ENCODE data around the gene MYO15A.

Gene MYO15A

DNA sequence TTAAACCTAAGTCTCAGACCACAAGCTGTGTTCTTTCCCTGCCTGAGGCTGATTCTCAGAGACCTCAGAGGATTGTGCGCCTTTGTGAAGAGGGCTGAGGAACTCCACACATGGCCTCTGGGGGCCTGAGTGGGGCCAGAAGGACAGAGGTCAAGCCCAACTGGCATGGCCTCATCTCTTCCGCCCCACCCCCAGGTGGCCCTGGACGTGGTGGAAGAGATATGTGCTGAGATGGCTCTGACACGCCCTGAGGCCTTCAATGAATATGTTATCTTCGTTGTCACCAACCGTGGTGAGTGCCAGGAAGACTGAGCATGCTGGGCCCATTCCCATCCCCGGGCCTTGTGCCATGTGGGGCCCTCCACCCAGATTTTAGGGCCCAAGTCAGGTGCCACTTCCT is 55.0 kb downstream of the MYO15A start:
- Histone ChIP-seq H3K27ac (ENCODE audit: poor library complexity, severe bottlenecking) (no peak overlapping the region), H3K27me3 (ENCODE audit: insufficient read depth, poor library complexity, severe bottlenecking) (no peaks in the 10 kb centered on the region), H3K4me1 (ENCODE audit: insufficient read depth, poor library complexity, severe bottlenecking) (no peaks in the 10 kb centered on the region), H3K36me3 (ENCODE audit: low read depth) (no peaks in the 10 kb centered on the region), H3K4me3 (ENCODE audit: severe bottlenecking) (no peak overlapping the region), H3K9me3 (ENCODE audit: severe bottlenecking) (no peaks in the 10 kb centered on the region)
- TF ChIP-seq, protein P1, sequence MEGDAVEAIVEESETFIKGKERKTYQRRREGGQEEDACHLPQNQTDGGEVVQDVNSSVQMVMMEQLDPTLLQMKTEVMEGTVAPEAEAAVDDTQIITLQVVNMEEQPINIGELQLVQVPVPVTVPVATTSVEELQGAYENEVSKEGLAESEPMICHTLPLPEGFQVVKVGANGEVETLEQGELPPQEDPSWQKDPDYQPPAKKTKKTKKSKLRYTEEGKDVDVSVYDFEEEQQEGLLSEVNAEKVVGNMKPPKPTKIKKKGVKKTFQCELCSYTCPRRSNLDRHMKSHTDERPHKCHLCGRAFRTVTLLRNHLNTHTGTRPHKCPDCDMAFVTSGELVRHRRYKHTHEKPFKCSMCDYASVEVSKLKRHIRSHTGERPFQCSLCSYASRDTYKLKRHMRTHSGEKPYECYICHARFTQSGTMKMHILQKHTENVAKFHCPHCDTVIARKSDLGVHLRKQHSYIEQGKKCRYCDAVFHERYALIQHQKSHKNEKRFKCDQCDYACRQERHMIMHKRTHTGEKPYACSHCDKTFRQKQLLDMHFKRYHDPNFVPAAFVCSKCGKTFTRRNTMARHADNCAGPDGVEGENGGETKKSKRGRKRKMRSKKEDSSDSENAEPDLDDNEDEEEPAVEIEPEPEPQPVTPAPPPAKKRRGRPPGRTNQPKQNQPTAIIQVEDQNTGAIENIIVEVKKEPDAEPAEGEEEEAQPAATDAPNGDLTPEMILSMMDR (IDR thresholded peaks at IDR 0.05; ENCODE audit: poor library complexity, severe bottlenecking), result no peak
- DNase-seq (ENCODE audit: low spot score), result no peak
- no peak for ATAC-seq (ENCODE audit: low read depth)

DNA sequence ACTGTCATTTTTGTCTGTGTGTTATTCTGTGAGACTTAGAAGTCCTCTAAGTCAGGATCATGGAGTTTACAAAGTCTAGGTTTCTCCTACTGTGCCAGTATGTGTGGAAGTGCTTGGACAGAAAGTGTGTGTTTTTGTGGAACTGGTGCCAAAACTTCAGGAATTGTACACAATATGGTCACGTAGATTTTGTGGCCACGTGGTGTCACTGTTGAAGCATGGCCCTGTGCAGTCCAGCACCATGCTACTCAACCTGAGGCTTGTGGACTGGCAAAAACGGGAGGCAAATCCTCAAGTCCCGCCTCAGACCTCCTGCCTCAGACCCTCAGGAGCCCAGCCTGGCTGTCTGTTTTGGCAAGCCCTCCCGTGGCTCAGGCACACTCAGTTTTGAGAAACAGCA is 58.3 kb downstream of the MYO15A start:
- H3K27ac ChIP-seq (ENCODE audit: poor library complexity, severe bottlenecking), result no peak overlapping the region
- H3K36me3 ChIP-seq (ENCODE audit: low read depth), result no peaks in the 10 kb centered on the region
- TF ChIP-seq, protein P1 (IDR thresholded peaks at IDR 0.05; ENCODE audit: poor library complexity, severe bottlenecking), result peak; percentile 23
- H3K27me3 ChIP-seq (ENCODE audit: insufficient read depth, poor library complexity, severe bottlenecking), result no peaks in the 10 kb centered on the region
- H3K4me1 ChIP-seq (ENCODE audit: insufficient read depth, poor library complexity, severe bottlenecking), result no peaks in the 10 kb centered on the region
- H3K4me3 ChIP-seq (ENCODE audit: severe bottlenecking), result no peak overlapping the region
- DNase-seq (ENCODE audit: low spot score) (no peak), ATAC-seq (ENCODE audit: low read depth) (0 out of 3 replicates have a peak, but pooled peaks have one; percentile 34)
- no peaks in the 10 kb centered on the region for H3K9me3 ChIP-seq (ENCODE audit: severe bottlenecking)

DNA sequence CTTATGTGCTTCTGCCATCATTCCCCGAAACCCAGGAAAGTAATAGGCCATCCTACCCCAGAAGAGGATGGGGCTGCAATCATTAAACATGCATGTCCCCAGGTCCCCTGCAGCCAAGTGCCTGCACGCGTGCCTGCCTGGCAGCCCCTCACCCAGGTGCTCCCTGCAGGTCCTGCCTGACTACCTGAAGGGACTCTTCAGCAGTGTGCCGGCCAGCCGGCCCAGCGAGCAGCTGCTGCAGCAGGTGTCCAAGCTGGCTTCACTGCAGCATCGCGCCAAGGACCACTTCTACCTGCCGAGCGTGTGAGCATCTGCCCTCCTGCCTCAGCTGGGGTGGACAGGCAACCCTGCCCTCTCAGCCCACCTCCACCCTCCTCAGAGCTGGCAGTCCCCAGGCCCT is 58.9 kb downstream of the MYO15A start:
- DNase-seq (ENCODE audit: low spot score) (no peak), ATAC-seq (ENCODE audit: low read depth) (no peak)
- TF ChIP-seq, protein P1 (IDR thresholded peaks at IDR 0.05; ENCODE audit: poor library complexity, severe bottlenecking), result no peak

GRCh38 chr17:18172531-18173278 is 64.1 kb downstream of the MYO15A start:
- Histone ChIP-seq H3K27me3 (ENCODE audit: insufficient read depth, poor library complexity, severe bottlenecking) (no peaks in the 10 kb centered on the region), H3K4me3 (ENCODE audit: severe bottlenecking) (no peak overlapping the region), H3K27ac (ENCODE audit: poor library complexity, severe bottlenecking) (no peak overlapping the region), H3K9me3 (ENCODE audit: severe bottlenecking) (no peaks in the 10 kb centered on the region), H3K4me1 (ENCODE audit: insufficient read depth, poor library complexity, severe bottlenecking) (no peaks in the 10 kb centered on the region), H3K36me3 (ENCODE audit: low read depth) (no peaks in the 10 kb centered on the region)
- TF ChIP-seq, protein P1 (IDR thresholded peaks at IDR 0.05; ENCODE audit: poor library complexity, severe bottlenecking), result no peak
- DNase-seq (ENCODE audit: low spot score) (no peak), ATAC-seq (ENCODE audit: low read depth) (no peak)

More for the DNA sequence above, 58.9 kb downstream of the MYO15A start:
- Histone ChIP-seq H3K36me3 (ENCODE audit: low read depth) (no peaks in the 10 kb centered on the region), H3K4me3 (ENCODE audit: severe bottlenecking) (no peak overlapping the region), H3K9me3 (ENCODE audit: severe bottlenecking) (no peaks in the 10 kb centered on the region), H3K27me3 (ENCODE audit: insufficient read depth, poor library complexity, severe bottlenecking) (no peaks in the 10 kb centered on the region), H3K27ac (ENCODE audit: poor library complexity, severe bottlenecking) (no peak overlapping the region), H3K4me1 (ENCODE audit: insufficient read depth, poor library complexity, severe bottlenecking) (no peaks in the 10 kb centered on the region)

DNA sequence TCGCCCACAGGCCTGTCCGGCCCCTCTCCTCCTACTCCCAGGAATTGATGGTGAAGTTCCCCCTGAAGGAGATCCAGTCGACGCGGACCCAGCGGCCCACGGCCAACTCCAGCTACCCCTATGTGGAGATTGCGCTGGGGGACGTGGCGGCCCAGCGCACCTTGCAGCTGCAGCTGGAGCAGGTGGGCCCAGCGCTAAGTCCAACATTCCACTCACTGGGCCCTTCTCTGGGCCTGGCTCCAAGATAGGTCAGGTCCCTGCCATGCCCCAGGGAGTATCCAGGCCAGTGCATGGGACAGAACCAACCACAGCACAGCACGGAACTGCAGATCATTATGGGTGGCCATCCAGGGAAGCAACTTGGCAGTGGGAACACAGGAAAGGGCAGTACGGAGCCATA is 65.2 kb downstream of the MYO15A start:
- DNase-seq (ENCODE audit: low spot score), result no peak
- Histone ChIP-seq H3K9me3 (ENCODE audit: severe bottlenecking) (no peaks in the 10 kb centered on the region), H3K27me3 (ENCODE audit: insufficient read depth, poor library complexity, severe bottlenecking) (no peaks in the 10 kb centered on the region), H3K36me3 (ENCODE audit: low read depth) (no peaks in the 10 kb centered on the region), H3K4me3 (ENCODE audit: severe bottlenecking) (no peak overlapping the region), H3K4me1 (ENCODE audit: insufficient read depth, poor library complexity, severe bottlenecking) (no peaks in the 10 kb centered on the region), H3K27ac (ENCODE audit: poor library complexity, severe bottlenecking) (no peak overlapping the region)
- TF ChIP-seq, protein P1 (IDR thresholded peaks at IDR 0.05; ENCODE audit: poor library complexity, severe bottlenecking), result no peak
- ATAC-seq (ENCODE audit: low read depth), result no peak
